Measurements from ENCODE around the gene PCBP3. TPM values are rescaled to one million over a fixed set of nuclear protein-coding genes. Genes with fewer than 3 reads are reported as not detected.
"Not testable (repeated sequence)": the region's sequence is repeated elsewhere in the genome, so short reads cannot be mapped to it uniquely, and the experiment has no call there.

PCBP3 gene
- total and polyA plus RNA-seq, 2 experiments from 2014 or later = 3.4 to 4.3 TPM

GRCh38 chr21:45804809-45805313 lies 161.3 kb downstream of the PCBP3 start:
- no peak for DNase-seq (ENCODE audit: low read depth in 1 of 2, low spot score in 1 of 2)
- H3K4me1 ChIP-seq (ENCODE audit: low read depth) = no peaks in the 10 kb centered on the region
- H3K9me3 ChIP-seq (ENCODE audit: low read depth) = no peaks in the 10 kb centered on the region
- TF ChIP-seq CTCF (IDR thresholded peaks at IDR 0.05; ENCODE audit: low read depth, low read length) = no peak
- no peaks in the 10 kb centered on the region for H3K27me3 ChIP-seq
- no peaks in the 10 kb centered on the region for H3K36me3 ChIP-seq
- H3K27ac ChIP-seq = no peak overlapping the region
- H3K4me3 ChIP-seq = no peak overlapping the region

- no peak overlapping the region for H3K4me3 ChIP-seq
- H3K27ac ChIP-seq = no peak overlapping the region
Measured at GRCh38 chr21:45805321-45805720, 161.8 kb downstream of the PCBP3 start.

GRCh38 chr21:45806042-45806441 lies 162.5 kb downstream of the PCBP3 start:
- Histone ChIP-seq H3K4me1 (ENCODE audit: low read depth) (no peaks in the 10 kb centered on the region), H3K27ac (no peak overlapping the region), H3K27me3 (no peaks in the 10 kb centered on the region), H3K9me3 (ENCODE audit: low read depth) (no peaks in the 10 kb centered on the region), H3K4me3 (no peak overlapping the region), H3K36me3 (no peaks in the 10 kb centered on the region)
- no peak for DNase-seq (ENCODE audit: low read depth in 1 of 2, low spot score in 1 of 2)
- no peak for TF ChIP-seq CTCF (IDR thresholded peaks at IDR 0.05; ENCODE audit: low read depth, low read length)

More at GRCh38 chr21:45805321-45805720, 161.8 kb downstream of the PCBP3 start:
- Histone ChIP-seq H3K4me1 (ENCODE audit: low read depth) (no peaks in the 10 kb centered on the region), H3K9me3 (ENCODE audit: low read depth) (no peaks in the 10 kb centered on the region), H3K27me3 (no peaks in the 10 kb centered on the region), H3K36me3 (no peaks in the 10 kb centered on the region)
- DNase-seq (ENCODE audit: low read depth in 1 of 2, low spot score in 1 of 2) = no peak
- TF ChIP-seq CTCF (IDR thresholded peaks at IDR 0.05; ENCODE audit: low read depth, low read length) = no peak

- not testable (repeated sequence) for H3K9me3 ChIP-seq (ENCODE audit: low read depth); H3K27me3 ChIP-seq; H3K4me1 ChIP-seq (ENCODE audit: low read depth); H3K27ac ChIP-seq; H3K36me3 ChIP-seq; DNase-seq (ENCODE audit: low read depth in 1 of 2, low spot score in 1 of 2); H3K4me3 ChIP-seq
Measured at GRCh38 chr21:45808663-45809062, 165.1 kb downstream of the PCBP3 start.

GRCh38 chr21:45809421-45809820 lies 165.9 kb downstream of the PCBP3 start:
- no peak for TF ChIP-seq CTCF (IDR thresholded peaks at IDR 0.05; ENCODE audit: low read depth, low read length)
- no peaks in the 10 kb centered on the region for H3K36me3 ChIP-seq

GRCh38 chr21:45811136-45811535 lies 167.6 kb downstream of the PCBP3 start:
- no peaks in the 10 kb centered on the region for H3K4me1 ChIP-seq (ENCODE audit: low read depth)
- H3K4me3 ChIP-seq = no peak overlapping the region
- no peaks in the 10 kb centered on the region for H3K36me3 ChIP-seq
- H3K27me3 ChIP-seq = no peaks in the 10 kb centered on the region
- H3K9me3 ChIP-seq (ENCODE audit: low read depth) = no peaks in the 10 kb centered on the region
- H3K27ac ChIP-seq = no peak overlapping the region
- DNase-seq (ENCODE audit: low read depth in 1 of 2, low spot score in 1 of 2) = no peak
- TF ChIP-seq CTCF (IDR thresholded peaks at IDR 0.05; ENCODE audit: low read depth, low read length) = no peak

More at GRCh38 chr21:45809421-45809820, 165.9 kb downstream of the PCBP3 start:
- Histone ChIP-seq H3K4me1 (ENCODE audit: low read depth) (no peaks in the 10 kb centered on the region), H3K27me3 (no peaks in the 10 kb centered on the region), H3K4me3 (no peak overlapping the region), H3K27ac (no peak overlapping the region), H3K9me3 (ENCODE audit: low read depth) (no peaks in the 10 kb centered on the region)
- no peak for DNase-seq (ENCODE audit: low read depth in 1 of 2, low spot score in 1 of 2)

GRCh38 chr21:45814210-45814940 lies 170.8 kb downstream of the PCBP3 start:
- not testable (repeated sequence) for H3K9me3 ChIP-seq (ENCODE audit: low read depth); H3K4me3 ChIP-seq; DNase-seq (ENCODE audit: low read depth in 1 of 2, low spot score in 1 of 2); H3K36me3 ChIP-seq; H3K4me1 ChIP-seq (ENCODE audit: low read depth); H3K27me3 ChIP-seq; H3K27ac ChIP-seq

- not testable (repeated sequence) for H3K36me3 ChIP-seq; DNase-seq (ENCODE audit: low read depth in 1 of 2, low spot score in 1 of 2); H3K27me3 ChIP-seq; H3K9me3 ChIP-seq (ENCODE audit: low read depth); H3K4me1 ChIP-seq (ENCODE audit: low read depth); H3K4me3 ChIP-seq; H3K27ac ChIP-seq
Measured at GRCh38 chr21:45815781-45816180, 172.3 kb downstream of the PCBP3 start.
